A673 (cell line): ENCODE results near the gene ZBTB20.

Experiments used
- CTCF ChIP-seq: fragments of 300-800, 200-600 bp; sonication (generic); conservative IDR thresholded peaks from 2 replicates; pipeline ENCODE4 v1.5.1; 2017; ENCODE audit warnings: low read depth, mild to moderate bottlenecking, antibody characterized with exemption, low read length, moderate library complexity, mixed read lengths
- EZH2 ChIP-seq: fragments of 200-600 bp; sonication (generic); IDR thresholded peaks from 2 replicates; pipeline ENCODE4 v1.6.1; 2017; ENCODE audit warnings: borderline replicate concordance, low read depth, mild to moderate bottlenecking, mixed read lengths, antibody characterized with exemption, low read length; ENCODE audit not compliant: poor library complexity, severe bottlenecking

GRCh38 chr3:114436182-114436581, 710.9 kb downstream of the ZBTB20 start:
- TF ChIP-seq CTCF (no peak), EZH2 (no peak)
